HG02943 (cell line): ENCODE measurements around the gene SLC27A3.

Experiments used
- ATAC-seq: cut with Tn5 transposase; IDR thresholded peaks from one replicate; pipeline ENCODE4 v1.9.1; 2021; ENCODE audit warnings: mild to moderate bottlenecking, low read depth, moderate library complexity; ENCODE audit not compliant: unreplicated experiment

The SLC27A3 gene

DNA sequence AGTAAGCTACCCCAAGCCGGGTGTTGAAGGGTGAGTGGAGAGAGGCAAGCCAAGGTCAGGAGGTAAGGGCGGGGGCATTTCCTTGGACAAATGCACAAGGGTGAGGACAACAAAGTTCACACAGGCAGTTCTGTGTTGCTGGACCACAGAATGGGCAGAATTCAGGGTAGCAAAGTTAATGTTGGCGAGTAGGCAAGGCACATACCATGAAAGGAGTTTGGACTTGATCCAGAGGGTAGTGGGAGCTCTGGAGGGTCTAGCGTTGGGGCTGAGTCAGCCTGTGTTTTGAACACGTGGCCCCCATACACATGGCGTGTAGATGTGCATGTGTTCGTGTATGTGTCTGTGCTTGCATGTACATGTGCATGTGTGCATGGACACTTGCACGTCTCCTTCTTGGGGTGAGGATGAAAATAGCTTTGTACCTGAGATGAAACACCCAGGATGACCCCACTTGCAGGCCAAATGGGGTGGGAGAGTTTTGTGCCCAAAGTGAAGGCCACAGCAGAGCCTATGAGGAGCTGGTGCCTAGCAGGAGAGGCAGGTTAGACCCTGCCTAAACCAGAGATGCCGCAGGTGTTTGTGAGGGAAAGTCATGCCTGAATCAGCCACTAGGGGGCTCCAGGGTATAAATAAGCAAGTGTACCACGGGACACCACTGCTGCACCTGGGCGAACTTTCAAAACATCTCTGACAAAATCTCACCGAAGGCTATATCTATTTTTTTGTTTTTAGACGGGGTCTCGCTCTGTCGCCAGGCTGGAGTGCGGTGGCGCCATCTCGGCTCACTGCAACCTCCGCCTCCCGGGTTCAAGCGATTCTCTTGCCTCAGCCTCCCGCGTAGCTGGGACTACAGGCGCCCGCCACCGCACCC, 21.8 kb downstream of the SLC27A3 start:
- ATAC-seq, result no peak

DNA sequence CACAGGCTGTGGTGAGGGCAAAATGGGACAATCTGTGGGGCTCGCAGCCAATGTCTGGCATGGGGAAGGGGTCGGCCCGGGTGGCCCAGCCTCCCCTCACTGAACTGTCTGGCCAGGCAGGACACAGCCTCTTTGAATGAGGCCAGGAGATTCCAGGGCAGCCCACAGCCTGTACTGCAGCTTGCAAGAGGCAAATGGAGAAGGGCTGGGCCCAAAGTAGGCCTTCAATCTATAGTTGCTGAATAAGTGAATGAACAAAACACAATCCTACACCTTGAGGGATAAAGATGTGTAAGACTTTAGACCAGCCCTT, 23.2 kb downstream of the SLC27A3 start:
- no peak for ATAC-seq

DNA sequence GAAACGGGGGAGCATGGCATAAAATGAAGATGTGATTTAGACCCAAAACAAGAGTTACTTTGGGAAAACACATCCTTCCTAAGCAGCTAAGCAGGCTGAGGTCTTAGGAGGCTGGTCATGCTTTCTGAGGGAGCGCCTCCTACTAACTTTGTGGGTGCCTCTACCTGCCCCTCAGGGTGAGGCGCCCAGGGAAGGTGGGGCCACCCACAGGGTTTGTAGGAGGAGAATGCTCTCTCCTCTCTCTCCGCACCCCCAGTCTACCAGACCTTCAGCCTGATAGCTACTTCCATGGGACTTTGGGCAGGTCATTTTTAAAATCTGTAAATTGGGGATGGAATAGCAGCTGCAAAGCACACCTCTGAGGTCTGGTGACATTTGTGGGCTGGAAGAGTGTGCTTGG, 23.8 kb downstream of the SLC27A3 start:
- no peak for ATAC-seq

DNA sequence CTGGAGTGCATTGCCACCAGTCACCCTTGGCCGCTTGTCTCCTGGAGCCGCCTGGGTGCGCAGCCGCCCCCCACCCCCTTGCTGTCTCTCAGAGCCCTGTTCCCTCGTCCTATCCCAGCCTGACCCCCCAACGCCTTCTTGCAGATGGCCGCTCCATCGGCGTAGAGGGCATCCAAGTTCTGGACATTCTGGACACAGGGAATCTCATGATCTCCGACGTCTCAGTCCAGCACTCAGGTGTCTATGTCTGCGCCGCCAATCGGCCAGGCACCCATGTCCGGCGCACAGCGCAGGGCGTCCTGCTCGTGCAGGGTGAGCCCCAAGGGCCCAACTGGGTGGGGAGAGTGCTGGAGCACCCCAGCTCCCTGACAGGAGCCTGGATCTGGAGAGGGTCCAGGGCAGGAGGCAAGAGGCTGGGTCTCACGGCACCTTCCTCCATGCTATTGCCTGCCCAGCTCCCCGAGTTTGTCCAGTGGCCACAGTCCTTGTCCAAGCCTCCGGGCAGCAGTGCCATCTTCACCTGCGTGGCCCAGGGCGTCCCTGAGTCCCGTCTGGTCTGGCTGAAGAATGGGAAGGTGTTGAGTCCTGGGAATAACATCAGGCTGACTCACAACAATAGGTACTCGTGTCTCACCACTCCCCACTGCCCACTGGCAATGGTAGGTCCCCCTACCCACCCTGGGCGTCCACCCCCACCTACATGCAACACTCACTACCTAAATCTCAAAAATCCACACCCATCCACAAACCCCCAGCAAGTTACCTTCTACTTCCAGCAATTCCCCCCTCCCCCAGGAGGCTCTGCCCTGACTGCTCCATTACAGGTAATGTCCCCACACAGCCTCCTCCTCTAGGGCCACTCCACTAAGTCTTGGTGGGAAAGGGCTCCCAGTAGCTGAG, 24.6 kb downstream of the SLC27A3 start:
- ATAC-seq, result no peak

DNA sequence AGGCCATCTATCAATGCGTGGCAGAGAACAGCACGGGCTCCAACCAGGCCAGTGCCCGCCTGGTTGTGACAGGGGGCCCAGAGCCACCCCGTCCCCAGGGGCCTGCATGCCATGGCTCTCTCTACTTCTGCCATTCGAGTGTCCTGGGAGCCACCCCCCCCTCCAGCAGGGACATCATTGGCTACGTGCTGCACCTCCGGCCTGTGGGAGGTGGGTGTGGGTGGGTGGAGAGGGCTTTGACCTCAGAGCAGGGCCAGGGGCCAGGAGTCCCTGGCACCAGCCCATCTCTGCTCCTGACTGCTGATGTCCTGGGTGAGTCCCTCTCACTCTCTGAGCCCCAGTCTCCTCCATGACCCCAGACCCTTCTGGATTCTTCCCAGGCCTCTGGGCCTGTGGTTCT, 25.3 kb downstream of the SLC27A3 start:
- ATAC-seq, result no peak

DNA sequence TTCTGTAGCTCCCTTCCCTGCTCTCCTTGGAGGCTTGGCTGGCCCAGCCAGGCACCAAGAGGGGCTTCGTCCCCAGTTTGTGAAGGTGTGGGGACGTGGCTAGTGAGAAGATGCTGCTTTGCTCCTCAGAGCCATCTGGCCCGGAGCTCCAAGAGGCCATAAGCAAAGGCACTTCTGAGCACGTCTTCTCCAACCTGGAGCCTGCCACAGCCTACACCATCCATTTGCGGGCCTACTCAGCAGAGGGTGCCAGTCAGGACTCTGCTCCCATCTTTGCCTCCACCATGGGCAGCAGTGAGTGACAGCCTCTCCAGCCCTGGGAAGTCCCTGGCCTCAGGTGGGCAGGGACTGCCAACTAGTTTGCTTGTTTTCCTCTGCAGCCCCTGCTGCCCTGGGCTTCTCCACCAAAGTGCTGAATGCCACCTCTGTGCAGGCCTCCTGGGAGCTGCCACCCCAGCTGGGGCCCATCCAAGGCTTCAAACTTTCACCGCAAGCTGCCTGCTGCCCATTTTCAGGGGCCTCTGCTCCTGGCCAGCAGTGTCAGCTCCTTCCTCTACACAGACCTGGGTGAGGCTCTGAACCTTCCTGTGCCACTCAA, 25.9 kb downstream of the SLC27A3 start:
- no peak for ATAC-seq

DNA sequence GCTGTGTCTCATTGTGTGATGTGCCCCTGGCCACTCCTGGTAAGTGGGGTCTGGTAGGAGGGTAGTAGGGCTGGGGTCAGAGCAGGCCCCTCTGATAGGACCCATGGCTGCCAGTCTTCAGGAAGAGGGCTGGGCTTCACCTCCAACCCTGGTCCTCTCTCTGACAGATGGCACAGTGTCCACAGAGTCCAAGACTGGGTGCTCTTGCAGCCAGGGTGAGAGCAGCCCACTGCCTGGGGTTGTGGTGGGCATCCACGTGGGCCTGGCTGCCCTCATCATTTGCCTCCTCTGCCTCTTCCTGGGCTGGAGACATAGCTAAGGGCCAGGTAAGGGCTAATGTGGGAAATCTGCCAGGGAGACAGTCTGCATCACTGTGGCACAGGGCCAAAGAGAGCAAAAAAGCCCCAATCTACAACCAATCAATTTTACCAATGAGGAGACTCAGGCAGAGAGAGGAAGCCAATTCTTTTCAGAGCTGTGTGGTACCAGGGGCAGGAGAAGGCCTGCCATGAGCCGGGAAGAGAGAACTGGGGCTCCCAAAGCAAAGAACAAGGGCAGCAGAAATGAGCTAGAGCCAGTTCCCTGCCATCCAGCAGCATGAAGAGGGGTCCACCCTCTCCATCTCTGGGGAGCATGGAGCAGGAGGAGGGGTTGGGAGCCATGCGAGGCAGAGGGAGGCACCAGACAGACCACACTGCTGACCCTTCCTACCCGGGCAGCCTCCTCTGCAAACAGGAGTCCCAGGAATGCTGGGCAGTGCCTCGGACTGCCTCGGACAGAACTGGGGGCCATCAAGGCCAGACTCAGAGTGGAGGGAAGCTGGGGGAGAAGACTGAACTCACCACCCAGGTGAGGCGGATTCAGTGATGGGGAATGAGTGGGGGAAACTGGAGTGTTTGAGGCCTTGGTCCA, 26.8 kb downstream of the SLC27A3 start:
- no peak for ATAC-seq

DNA sequence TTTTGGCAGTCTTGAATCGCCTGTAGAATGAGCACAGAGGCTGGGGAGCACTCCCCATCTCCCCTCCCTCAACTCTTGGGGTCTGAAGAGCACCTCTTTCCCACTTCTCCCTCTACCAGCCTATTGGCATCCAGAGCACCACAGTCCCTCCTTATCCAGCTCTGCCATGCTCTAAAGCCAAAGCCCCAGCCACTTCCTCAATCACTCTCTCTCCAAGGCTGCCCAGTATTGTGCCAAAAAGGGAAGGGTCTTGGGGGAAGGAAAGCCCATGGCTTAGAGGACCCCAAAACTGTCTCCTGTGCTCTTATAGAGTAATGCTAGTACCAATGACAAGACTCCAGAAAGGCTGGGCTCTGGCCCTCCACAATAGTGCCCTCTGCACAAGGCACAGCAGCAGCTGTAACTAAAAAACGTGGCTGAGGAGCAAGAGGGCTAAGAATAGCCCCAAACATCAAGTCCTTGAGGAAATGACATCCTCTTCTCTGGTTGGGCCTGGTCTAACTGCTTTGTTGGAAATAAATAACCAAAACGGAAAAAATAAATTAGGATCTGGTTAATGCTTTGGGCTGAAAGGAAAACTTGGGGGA, 28.4 kb downstream of the SLC27A3 start:
- ATAC-seq, result no peak

DNA sequence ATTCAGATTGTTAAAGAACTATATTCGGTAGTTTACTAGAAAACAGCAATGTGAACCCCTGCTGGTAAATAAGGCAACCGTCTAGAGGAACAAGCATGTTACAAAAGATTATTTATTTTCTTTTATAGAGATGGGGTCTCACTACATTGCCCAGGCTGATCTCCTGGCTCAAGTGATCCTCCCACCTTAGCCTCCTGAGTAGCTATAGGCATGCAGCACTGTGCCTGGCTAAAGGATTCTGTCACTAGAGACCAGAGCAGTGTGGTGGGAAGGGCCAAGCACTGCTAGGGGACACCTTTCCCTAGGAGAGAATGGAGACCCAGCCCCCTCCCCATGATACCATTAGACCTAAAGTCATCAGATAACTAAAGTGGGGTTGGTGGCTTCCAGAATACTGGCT, 28.9 kb downstream of the SLC27A3 start:
- no peak for ATAC-seq

DNA sequence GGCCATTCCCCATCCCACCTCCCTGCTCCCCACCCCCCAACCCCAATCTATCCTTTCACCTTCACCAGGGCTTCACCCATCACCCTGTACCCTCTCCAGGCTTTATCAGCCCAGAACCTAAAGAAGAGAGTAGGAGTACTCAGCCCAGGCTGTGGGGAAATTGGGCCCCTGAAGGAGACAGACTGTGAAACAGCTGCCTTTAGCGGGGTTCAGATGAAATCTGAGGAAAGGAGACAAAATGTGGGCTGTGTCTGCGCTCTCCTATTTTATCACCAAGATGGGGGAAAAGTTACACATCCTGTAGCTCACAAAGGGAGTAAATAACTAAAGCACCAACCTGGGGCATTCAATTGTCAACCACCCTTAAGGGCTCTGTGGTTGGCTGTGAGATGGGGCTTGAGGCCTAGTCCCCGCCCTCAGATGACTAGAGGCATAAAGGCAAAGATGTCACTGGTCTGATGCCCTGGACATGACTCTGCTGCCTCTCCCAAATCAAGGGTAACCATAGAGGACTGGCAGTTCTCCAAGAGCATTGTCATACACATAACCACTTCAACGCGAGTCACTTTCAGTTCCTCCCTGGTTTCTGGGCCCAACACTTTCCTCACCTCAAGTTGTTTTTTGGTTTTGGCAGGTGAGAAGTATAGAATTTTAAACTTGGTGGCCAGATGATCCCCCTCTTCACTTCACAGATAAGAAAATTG, 30.0 kb downstream of the SLC27A3 start:
- ATAC-seq, result peak; percentile 95

DNA sequence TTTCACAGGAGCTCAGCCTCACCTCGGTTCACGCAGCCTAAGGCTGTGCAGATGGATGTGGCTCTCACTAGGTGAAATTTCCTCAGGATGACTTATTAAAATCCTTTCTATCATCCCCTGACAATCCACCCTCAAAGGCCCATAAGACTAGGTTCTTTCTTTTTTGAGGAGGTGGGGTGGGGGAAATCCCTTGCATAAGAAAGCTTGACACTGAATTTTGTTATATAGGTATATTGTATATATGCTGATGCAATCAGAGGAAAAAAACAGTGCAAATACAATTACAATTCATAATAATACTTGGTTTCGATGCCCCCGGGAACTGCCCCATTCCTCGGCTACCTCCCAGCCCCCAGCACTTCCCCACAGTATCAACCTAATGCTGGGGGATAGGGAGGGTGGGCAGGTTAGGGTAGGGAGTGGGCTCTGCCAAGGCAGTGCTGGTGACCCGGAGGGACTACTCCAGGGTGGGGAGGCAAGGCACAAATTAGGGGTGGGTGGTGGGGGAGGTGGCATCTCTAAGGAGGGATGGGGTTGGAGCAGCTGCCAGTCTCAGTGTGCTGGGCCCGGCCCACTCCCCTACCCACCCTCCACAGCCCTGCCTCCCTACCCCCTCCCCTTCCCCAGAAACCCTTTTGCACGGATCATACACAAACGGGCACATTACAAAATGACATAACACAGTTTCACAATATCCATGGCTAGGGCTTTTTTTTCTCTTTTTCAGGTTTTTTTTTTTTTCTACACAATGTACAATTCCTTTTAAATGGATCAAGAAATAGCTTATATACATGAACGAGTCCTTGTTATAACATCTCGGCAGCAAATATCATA, 30.9 kb downstream of the SLC27A3 start:
- peak; percentile 4 for ATAC-seq

DNA sequence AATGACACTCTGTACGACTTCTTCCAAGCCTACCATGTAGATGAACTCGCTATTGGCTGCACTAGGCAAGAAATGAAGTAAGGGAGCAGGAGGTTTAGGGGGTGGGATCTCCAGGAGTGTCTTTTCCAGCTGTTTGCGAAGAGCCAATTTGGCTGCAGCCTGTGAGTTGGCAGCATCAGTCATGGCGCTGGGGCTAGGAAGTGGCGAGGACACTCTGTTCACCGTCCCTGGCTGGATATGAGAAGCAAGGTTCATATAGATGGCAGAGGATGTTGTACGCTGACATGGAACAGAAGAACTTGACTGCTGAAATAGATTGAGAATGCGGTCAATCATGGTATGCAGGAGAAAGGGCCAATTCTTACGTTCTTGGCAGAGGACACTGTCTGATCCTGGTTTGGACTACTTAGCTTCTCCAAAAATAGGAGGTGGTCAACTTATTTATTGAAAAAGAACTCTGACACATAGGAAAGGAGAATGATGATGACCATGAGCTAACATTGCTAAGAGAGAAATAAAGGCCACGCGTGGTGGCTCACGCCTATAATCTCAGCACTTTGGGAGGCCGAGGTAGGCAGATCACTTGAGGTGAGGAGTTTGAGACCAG, 41.2 kb downstream of the SLC27A3 start:
- no peak for ATAC-seq

DNA sequence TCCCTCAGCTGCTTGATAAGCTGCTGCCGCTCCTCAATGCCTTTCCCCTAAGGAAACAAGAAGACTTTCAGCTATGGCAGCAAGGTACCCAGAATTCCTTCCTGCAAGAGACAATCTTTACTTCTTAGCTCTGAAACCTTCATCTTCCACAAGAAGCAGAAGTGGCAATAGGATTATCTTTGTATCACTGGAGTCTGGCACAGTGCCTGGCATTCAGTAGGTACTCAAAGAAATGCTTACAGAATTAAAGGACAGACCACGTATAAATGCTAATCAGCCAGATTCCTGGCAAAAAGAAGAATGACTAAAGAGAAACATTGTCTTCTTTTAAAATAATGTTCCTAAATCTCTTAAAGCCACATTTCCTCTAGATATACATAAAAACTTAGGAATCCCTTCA, 43.7 kb downstream of the SLC27A3 start:
- no peak for ATAC-seq

DNA sequence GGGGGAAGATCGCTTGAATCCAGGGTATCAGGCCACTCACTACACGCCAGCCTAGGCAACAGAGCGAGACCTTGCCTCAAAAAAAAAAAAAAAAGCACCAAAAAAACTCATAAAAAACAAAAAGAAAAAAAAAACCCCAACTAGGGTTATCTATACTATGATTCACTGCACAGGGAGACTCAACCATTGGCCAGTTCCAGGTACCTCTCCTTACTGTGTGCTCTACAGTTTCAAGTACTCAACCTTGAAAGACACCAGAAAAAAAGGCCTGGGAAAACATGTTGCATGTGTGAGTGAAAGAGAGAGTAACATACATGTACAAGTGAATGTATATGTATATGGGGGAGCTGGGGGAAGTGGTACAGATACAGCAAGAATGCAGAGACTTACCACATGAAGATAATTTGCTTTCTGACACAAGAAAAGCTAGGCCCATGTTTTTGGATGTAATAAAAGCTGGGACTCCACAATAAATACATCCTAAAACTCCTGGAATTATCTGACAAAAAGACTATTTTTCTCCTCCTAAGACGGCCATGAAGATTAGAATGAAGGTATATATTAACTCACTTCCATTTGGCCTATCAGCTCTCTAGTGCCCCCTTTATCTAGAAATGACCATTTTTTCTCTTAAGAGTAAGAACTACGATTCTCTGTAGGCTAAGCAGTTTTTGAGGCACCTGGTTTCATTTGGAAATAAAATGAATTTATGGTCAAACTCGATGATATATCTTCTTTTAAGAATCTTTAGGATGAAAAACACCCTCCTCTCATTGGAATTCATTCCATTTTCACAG, 52.2 kb downstream of the SLC27A3 start:
- ATAC-seq, result no peak
